HUES6 (cell line): ENCODE results near the gene SMIM17.

Experiments used
- H3K27ac ChIP-seq: 2 replicates; pipeline ENCODE4 v1.7.0; 2013; ENCODE audit warnings: low read depth, mild to moderate bottlenecking, low read length, inconsistent platforms
- H3K27me3 ChIP-seq: 2 replicates; pipeline ENCODE4 v1.6.1; 2013; ENCODE audit warnings: low read length; ENCODE audit not compliant: control insufficient read depth, insufficient read depth
- H3K36me3 ChIP-seq: 2 replicates; pipeline ENCODE4 v1.6.1; 2013; ENCODE audit warnings: low read length; ENCODE audit not compliant: control insufficient read depth, insufficient read depth
- H3K4me1 ChIP-seq: 2 replicates; pipeline ENCODE4 v1.6.1; 2013; ENCODE audit warnings: low read length; ENCODE audit not compliant: control insufficient read depth, insufficient read depth
- H3K4me3 ChIP-seq: 2 replicates; pipeline ENCODE4 v1.5.1; 2013; ENCODE audit warnings: low read depth, low read length
- H3K9ac ChIP-seq: one replicate; pipeline ENCODE4 v1.6.1; 2013; ENCODE audit warnings: mild to moderate bottlenecking, low read length
- H3K9me3 ChIP-seq: 2 replicates; pipeline ENCODE4 v1.6.1; 2013; ENCODE audit warnings: low read depth, low read length; ENCODE audit not compliant: control insufficient read depth, insufficient read depth

The SMIM17 gene

GRCh38 chr19:56642711-56643459 is at the start of gene SMIM17:
Gene SMIM17 (plus strand): TSS chr19:56643159. CDS start chr19:56645668, 2,509 bp downstream.
- H3K9me3 ChIP-seq = peaks cover 27% of the 10 kb centered on the region; the same call in 1 of the 2 replicates
- peak within 1 kb of the TSS; percentile 36; the same call in 1 of the 2 replicates for H3K4me3 ChIP-seq
- H3K27ac ChIP-seq = no peak within 1 kb of the TSS
- peaks cover 29% of the 10 kb centered on the region for H3K27me3 ChIP-seq
- no peaks in the 10 kb centered on the region for H3K36me3 ChIP-seq
- H3K9ac ChIP-seq = no peak within 1 kb of the TSS
- no peaks in the 10 kb centered on the region for H3K4me1 ChIP-seq

GRCh38 chr19:56594446-56594782 is 48.5 kb upstream of the SMIM17 start:
- Histone ChIP-seq H3K27me3 (no peaks in the 10 kb centered on the region), H3K27ac (no peak overlapping the region), H3K36me3 (peaks cover 7% of the 10 kb centered on the region; the same call in 1 of the 2 replicates), H3K4me3 (peak overlapping the region; percentile 87), H3K9me3 (peaks cover 21% of the 10 kb centered on the region), H3K4me1 (0 out of 2 replicates have a peak, but pooled peaks cover 3% of the 10 kb centered on the region), H3K9ac (no peak overlapping the region)

GRCh38 chr19:56594783-56595547 is 48.0 kb upstream of the SMIM17 start, which contains the start of gene ZNF71:
Gene ZNF71 (plus strand): TSS chr19:56595302. CDS start chr19:56601559, 6,257 bp downstream.
- Histone ChIP-seq H3K27ac (no peak within 1 kb of the TSS), H3K27me3 (no peaks in the 10 kb centered on the region), H3K4me3 (peak within 1 kb of the TSS; percentile 87), H3K9ac (peak within 1 kb of the TSS; percentile 89), H3K9me3 (peaks cover 16% of the 10 kb centered on the region), H3K4me1 (0 out of 2 replicates have a peak, but pooled peaks cover 3% of the 10 kb centered on the region), H3K36me3 (peaks cover 7% of the 10 kb centered on the region; the same call in 1 of the 2 replicates)

GRCh38 chr19:56595548-56595899 is 47.4 kb upstream of the SMIM17 start:
- H3K27ac ChIP-seq = no peak overlapping the region
- H3K27me3 ChIP-seq = no peaks in the 10 kb centered on the region
- H3K36me3 ChIP-seq = peaks cover 7% of the 10 kb centered on the region; the same call in 1 of the 2 replicates
- peak overlapping the region; percentile 89 for H3K9ac ChIP-seq
- peak overlapping the region; percentile 87 for H3K4me3 ChIP-seq
- peaks cover 10% of the 10 kb centered on the region; the same call in 1 of the 2 replicates for H3K9me3 ChIP-seq
- H3K4me1 ChIP-seq = 0 out of 2 replicates have a peak, but pooled peaks cover 3% of the 10 kb centered on the region

- peaks cover 16% of the 10 kb centered on the region for H3K36me3 ChIP-seq
- no peak overlapping the region for H3K4me3 ChIP-seq
- H3K27ac ChIP-seq = no peak overlapping the region
- H3K9ac ChIP-seq = no peak overlapping the region
- no peaks in the 10 kb centered on the region for H3K27me3 ChIP-seq
- H3K9me3 ChIP-seq = peaks cover 17% of the 10 kb centered on the region
- H3K4me1 ChIP-seq = 0 out of 2 replicates have a peak, but pooled peaks cover 3% of the 10 kb centered on the region
These were observed 46.3 kb upstream of the SMIM17 start for GRCh38 chr19:56596676-56597075.

GRCh38 chr19:56597696-56598095 is 45.3 kb upstream of the SMIM17 start:
- no peak overlapping the region for H3K27ac ChIP-seq
- H3K9ac ChIP-seq = no peak overlapping the region
- H3K9me3 ChIP-seq = peaks cover 18% of the 10 kb centered on the region
- 0 out of 2 replicates have a peak, but pooled peaks cover 3% of the 10 kb centered on the region for H3K4me1 ChIP-seq
- peaks cover 25% of the 10 kb centered on the region for H3K36me3 ChIP-seq
- no peaks in the 10 kb centered on the region for H3K27me3 ChIP-seq
- H3K4me3 ChIP-seq = no peak overlapping the region

GRCh38 chr19:56601375-56601774 is 41.6 kb upstream of the SMIM17 start:
- Histone ChIP-seq H3K4me1 (no peaks in the 10 kb centered on the region), H3K27ac (no peak overlapping the region), H3K9me3 (peaks cover 43% of the 10 kb centered on the region), H3K36me3 (peaks cover 30% of the 10 kb centered on the region), H3K9ac (no peak overlapping the region), H3K27me3 (no peaks in the 10 kb centered on the region), H3K4me3 (no peak overlapping the region)

GRCh38 chr19:56603829-56604228 is 39.1 kb upstream of the SMIM17 start:
- no peak overlapping the region for H3K27ac ChIP-seq
- no peak overlapping the region for H3K4me3 ChIP-seq
- no peaks in the 10 kb centered on the region for H3K27me3 ChIP-seq
- peaks cover 23% of the 10 kb centered on the region for H3K36me3 ChIP-seq
- peaks cover 55% of the 10 kb centered on the region for H3K9me3 ChIP-seq
- H3K4me1 ChIP-seq = no peaks in the 10 kb centered on the region
- H3K9ac ChIP-seq = no peak overlapping the region

- Histone ChIP-seq H3K9ac (no peak overlapping the region), H3K27me3 (no peaks in the 10 kb centered on the region), H3K27ac (no peak overlapping the region), H3K4me1 (no peaks in the 10 kb centered on the region), H3K9me3 (peaks cover 62% of the 10 kb centered on the region), H3K36me3 (0 out of 2 replicates have a peak, but pooled peaks cover 6% of the 10 kb centered on the region), H3K4me3 (no peak overlapping the region)
These were observed 34.5 kb upstream of the SMIM17 start for GRCh38 chr19:56608274-56608964.

- Histone ChIP-seq H3K9me3 (peaks cover 60% of the 10 kb centered on the region), H3K27ac (no peak overlapping the region), H3K9ac (no peak overlapping the region), H3K27me3 (no peaks in the 10 kb centered on the region), H3K36me3 (peaks cover 7% of the 10 kb centered on the region; the same call in 1 of the 2 replicates), H3K4me3 (no peak overlapping the region), H3K4me1 (no peaks in the 10 kb centered on the region)
These were observed 31.7 kb upstream of the SMIM17 start for GRCh38 chr19:56611288-56611687.
